ENCODE results near the gene LSP1. TPM values are rescaled to one million over a fixed set of nuclear protein-coding genes. Genes with fewer than 3 reads are reported as not detected.
"Not testable (repeated sequence)": the region's sequence is repeated elsewhere in the genome, so short reads cannot be mapped to it uniquely, and the experiment has no call there.

Gene LSP1, protein sequence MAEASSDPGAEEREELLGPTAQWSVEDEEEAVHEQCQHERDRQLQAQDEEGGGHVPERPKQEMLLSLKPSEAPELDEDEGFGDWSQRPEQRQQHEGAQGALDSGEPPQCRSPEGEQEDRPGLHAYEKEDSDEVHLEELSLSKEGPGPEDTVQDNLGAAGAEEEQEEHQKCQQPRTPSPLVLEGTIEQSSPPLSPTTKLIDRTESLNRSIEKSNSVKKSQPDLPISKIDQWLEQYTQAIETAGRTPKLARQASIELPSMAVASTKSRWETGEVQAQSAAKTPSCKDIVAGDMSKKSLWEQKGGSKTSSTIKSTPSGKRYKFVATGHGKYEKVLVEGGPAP
- 0.08 TPM for polyA plus RNA-seq (2013, experiment 1 of 2)
- polyA plus RNA-seq (2013, experiment 2 of 2) = 0.03 TPM

DNA sequence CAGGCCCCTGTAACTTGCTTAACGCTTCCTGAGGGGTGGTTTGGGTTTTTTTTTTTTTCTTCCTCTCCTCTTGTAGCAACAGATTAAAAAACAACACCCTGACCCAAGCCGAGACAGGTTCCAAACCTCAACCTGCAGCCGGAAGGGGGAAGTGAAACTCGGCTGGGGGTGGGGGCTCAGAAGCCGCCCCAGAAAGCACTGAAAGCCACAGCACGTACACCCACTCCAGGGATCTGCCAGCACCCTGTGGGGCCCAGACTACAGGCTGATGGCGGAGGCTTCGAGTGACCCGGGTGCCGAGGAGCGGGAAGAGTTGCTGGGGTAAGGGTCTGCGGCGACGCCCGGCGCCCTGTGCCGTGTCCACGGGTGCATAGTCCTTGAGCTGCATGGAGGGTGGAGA, at the start of gene LSP1:
TSS of gene LSP1 (plus strand) at position 208 of the 400 bp plus-strand sequence. CDS start at position 269, 61 bp downstream.
- Histone ChIP-seq H2BK5ac (ENCODE audit: low read length) (no peak within 1 kb of the TSS), H2BK120ac (ENCODE audit: low read depth, low read length) (no peak within 1 kb of the TSS), H3K4ac (ENCODE audit: low read depth, low read length) (no peak within 1 kb of the TSS), H2BK15ac (replicated peaks; ENCODE audit: low read depth) (no peak within 1 kb of the TSS), H3K18ac (ENCODE audit: low read length) (no peak within 1 kb of the TSS), H4K5ac (ENCODE audit: low read length) (no peak within 1 kb of the TSS), H3K4me2 (ENCODE audit: low read length) (no peak within 1 kb of the TSS), H4K8ac (ENCODE audit: low read depth, low read length) (no peak within 1 kb of the TSS), H3K36me3 (ENCODE audit: control insufficient read depth, insufficient read depth, low read length) (no peaks in the 10 kb centered on the region), H3K27me3 (ENCODE audit: insufficient read depth, low read length, poor library complexity) (no peaks in the 10 kb centered on the region), H3K4me1 (ENCODE audit: control insufficient read depth, low read depth, low read length) (no peaks in the 10 kb centered on the region), H3K79me2 (ENCODE audit: control insufficient read depth, insufficient read depth, low read length) (no peaks in the 10 kb centered on the region), H3K9ac (ENCODE audit: low read length) (no peak within 1 kb of the TSS), H2AK5ac (ENCODE audit: low read length) (no peak within 1 kb of the TSS), H3K79me1 (ENCODE audit: low read length) (no peaks in the 10 kb centered on the region), H3K56ac (ENCODE audit: low read length) (no peak within 1 kb of the TSS), H3K27ac (ENCODE audit: low read depth, low read length) (no peak within 1 kb of the TSS), H3K4me3 (ENCODE audit: low read length) (no peak within 1 kb of the TSS), H3K23ac (ENCODE audit: low read length) (no peak within 1 kb of the TSS)
- WGBS (ENCODE audit: extremely low coverage, insufficient coverage, low lambda C conversion rate) = no CpG with 5 or more reads among the region's 18 CpGs
- no peak for DNase-seq

DNA sequence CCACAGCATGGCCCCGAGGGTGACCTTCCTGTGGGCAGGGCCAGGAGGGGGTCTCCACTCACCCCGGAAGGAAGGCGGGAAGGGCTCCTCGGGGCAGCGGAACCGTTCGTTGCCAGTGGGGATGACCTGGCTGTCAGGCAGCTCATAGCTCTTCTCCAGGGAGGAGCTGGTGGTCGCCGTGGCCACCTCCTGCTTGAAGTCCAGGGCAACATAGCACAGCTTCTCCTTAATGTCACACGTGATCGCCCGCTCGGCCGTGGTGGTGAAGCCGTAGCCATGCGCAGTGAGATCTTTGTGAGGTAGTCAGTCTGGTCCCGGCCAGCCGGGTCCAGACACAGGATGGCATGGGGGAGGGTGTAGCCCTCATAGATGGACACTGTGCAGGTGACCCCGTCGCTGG, 49.6 kb upstream of the LSP1 start:
- Histone ChIP-seq H2BK15ac (replicated peaks; ENCODE audit: low read depth) (no peak overlapping the region), H2BK5ac (ENCODE audit: low read length) (no peak overlapping the region), H3K36me3 (ENCODE audit: control insufficient read depth, insufficient read depth, low read length) (no peaks in the 10 kb centered on the region), H4K5ac (ENCODE audit: low read length) (no peak overlapping the region), H3K4ac (ENCODE audit: low read depth, low read length) (no peak overlapping the region), H3K27me3 (ENCODE audit: insufficient read depth, low read length, poor library complexity) (no peaks in the 10 kb centered on the region), H3K4me1 (ENCODE audit: control insufficient read depth, low read depth, low read length) (no peaks in the 10 kb centered on the region), H3K79me2 (ENCODE audit: control insufficient read depth, insufficient read depth, low read length) (no peaks in the 10 kb centered on the region), H3K4me3 (ENCODE audit: low read length) (no peak overlapping the region), H3K9ac (ENCODE audit: low read length) (no peak overlapping the region), H4K8ac (ENCODE audit: low read depth, low read length) (no peak overlapping the region), H3K23ac (ENCODE audit: low read length) (no peak overlapping the region), H3K79me1 (ENCODE audit: low read length) (no peaks in the 10 kb centered on the region), H2AK5ac (ENCODE audit: low read length) (no peak overlapping the region), H2BK120ac (ENCODE audit: low read depth, low read length) (no peak overlapping the region), H3K56ac (ENCODE audit: low read length) (no peak overlapping the region), H3K4me2 (ENCODE audit: low read length) (no peak overlapping the region), H3K27ac (ENCODE audit: low read depth, low read length) (no peak overlapping the region), H3K18ac (ENCODE audit: low read length) (no peak overlapping the region)
- no peak for DNase-seq
- no CpG with 5 or more reads among the region's 20 CpGs for WGBS (ENCODE audit: extremely low coverage, insufficient coverage, low lambda C conversion rate)

DNA sequence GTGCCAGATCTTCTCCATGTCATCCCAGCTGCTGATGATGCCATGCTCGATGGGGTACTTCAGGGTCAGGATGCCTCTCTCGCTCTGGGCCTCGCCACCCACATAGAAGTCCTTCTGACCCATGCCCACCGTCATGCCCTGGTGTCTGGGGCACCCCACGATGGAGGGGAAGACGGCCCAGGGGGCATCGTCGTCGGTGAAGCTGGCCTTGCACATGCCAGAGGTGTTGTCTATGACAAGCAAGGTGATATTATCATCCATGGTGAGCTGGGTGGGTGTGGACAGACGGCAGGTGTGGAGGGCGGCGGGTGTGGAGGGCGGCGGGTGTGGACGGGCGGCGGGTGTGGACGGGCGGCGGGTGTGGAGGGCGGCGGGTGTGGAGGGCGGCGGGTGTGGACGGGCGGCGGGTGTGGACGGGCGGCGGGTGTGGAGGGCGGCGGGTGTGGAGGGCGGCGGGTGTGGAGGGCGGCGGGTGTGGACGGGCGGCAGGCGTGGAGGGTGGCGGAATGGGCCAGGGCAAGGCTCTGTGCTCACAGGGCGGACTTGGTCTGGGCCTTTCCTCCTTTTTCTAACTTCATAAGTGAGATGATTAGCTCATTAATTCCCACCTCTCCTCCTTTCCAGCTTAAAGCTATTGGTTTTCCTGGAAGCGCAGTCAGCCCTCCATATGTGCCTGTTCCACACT, 48.9 kb upstream of the LSP1 start:
- not testable (repeated sequence) for H3K4me3 ChIP-seq (ENCODE audit: low read length); H2BK15ac ChIP-seq (replicated peaks; ENCODE audit: low read depth); H3K4me2 ChIP-seq (ENCODE audit: low read length); H3K79me2 ChIP-seq (ENCODE audit: control insufficient read depth, insufficient read depth, low read length); H4K8ac ChIP-seq (ENCODE audit: low read depth, low read length); H3K36me3 ChIP-seq (ENCODE audit: control insufficient read depth, insufficient read depth, low read length); H3K79me1 ChIP-seq (ENCODE audit: low read length); H3K9ac ChIP-seq (ENCODE audit: low read length); DNase-seq; H4K5ac ChIP-seq (ENCODE audit: low read length); H2BK5ac ChIP-seq (ENCODE audit: low read length); H3K23ac ChIP-seq (ENCODE audit: low read length); H3K18ac ChIP-seq (ENCODE audit: low read length); H3K27me3 ChIP-seq (ENCODE audit: insufficient read depth, low read length, poor library complexity); H2BK120ac ChIP-seq (ENCODE audit: low read depth, low read length); H3K56ac ChIP-seq (ENCODE audit: low read length); H3K4ac ChIP-seq (ENCODE audit: low read depth, low read length); H3K4me1 ChIP-seq (ENCODE audit: control insufficient read depth, low read depth, low read length); H3K27ac ChIP-seq (ENCODE audit: low read depth, low read length); H2AK5ac ChIP-seq (ENCODE audit: low read length)
- WGBS (ENCODE audit: extremely low coverage, insufficient coverage, low lambda C conversion rate) = no CpG with 5 or more reads among the region's 42 CpGs

DNA sequence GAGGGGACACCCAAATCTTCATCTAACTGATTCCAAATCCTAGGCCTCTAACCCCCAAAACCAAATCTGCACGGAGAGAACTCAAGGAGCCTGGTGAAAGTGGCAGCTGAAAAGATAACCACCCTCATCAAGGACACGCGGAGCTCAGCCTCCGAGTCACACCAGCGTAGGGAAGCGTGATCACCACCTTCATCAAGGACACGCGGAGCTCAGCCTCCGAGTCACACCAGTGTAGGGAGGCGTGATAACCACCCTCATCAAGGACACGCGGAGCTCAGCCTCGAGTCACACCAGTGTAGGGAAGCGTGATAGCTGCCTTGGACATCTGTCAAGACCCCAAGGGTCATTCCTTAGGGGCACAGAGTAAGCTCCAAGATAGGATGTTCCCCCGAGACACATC, 47.4 kb upstream of the LSP1 start:
- H3K79me2 ChIP-seq (ENCODE audit: control insufficient read depth, insufficient read depth, low read length) = no peaks in the 10 kb centered on the region
- no peak overlapping the region for H3K23ac ChIP-seq (ENCODE audit: low read length)
- no peak overlapping the region for H4K8ac ChIP-seq (ENCODE audit: low read depth, low read length)
- no peak for DNase-seq
- H2BK5ac ChIP-seq (ENCODE audit: low read length) = no peak overlapping the region
- H4K5ac ChIP-seq (ENCODE audit: low read length) = no peak overlapping the region
- H3K27me3 ChIP-seq (ENCODE audit: insufficient read depth, low read length, poor library complexity) = no peaks in the 10 kb centered on the region
- H3K56ac ChIP-seq (ENCODE audit: low read length) = no peak overlapping the region
- H2BK120ac ChIP-seq (ENCODE audit: low read depth, low read length) = no peak overlapping the region
- H3K36me3 ChIP-seq (ENCODE audit: control insufficient read depth, insufficient read depth, low read length) = no peaks in the 10 kb centered on the region
- H2AK5ac ChIP-seq (ENCODE audit: low read length) = no peak overlapping the region
- H3K79me1 ChIP-seq (ENCODE audit: low read length) = no peaks in the 10 kb centered on the region
- WGBS (ENCODE audit: extremely low coverage, insufficient coverage, low lambda C conversion rate) = no CpG with 5 or more reads among the region's 15 CpGs
- no peak overlapping the region for H2BK15ac ChIP-seq (replicated peaks; ENCODE audit: low read depth)
- no peak overlapping the region for H3K4me2 ChIP-seq (ENCODE audit: low read length)
- no peak overlapping the region for H3K4ac ChIP-seq (ENCODE audit: low read depth, low read length)
- no peak overlapping the region for H3K9ac ChIP-seq (ENCODE audit: low read length)
- H3K27ac ChIP-seq (ENCODE audit: low read depth, low read length) = no peak overlapping the region
- no peak overlapping the region for H3K4me3 ChIP-seq (ENCODE audit: low read length)
- H3K4me1 ChIP-seq (ENCODE audit: control insufficient read depth, low read depth, low read length) = no peaks in the 10 kb centered on the region
- no peak overlapping the region for H3K18ac ChIP-seq (ENCODE audit: low read length)

DNA sequence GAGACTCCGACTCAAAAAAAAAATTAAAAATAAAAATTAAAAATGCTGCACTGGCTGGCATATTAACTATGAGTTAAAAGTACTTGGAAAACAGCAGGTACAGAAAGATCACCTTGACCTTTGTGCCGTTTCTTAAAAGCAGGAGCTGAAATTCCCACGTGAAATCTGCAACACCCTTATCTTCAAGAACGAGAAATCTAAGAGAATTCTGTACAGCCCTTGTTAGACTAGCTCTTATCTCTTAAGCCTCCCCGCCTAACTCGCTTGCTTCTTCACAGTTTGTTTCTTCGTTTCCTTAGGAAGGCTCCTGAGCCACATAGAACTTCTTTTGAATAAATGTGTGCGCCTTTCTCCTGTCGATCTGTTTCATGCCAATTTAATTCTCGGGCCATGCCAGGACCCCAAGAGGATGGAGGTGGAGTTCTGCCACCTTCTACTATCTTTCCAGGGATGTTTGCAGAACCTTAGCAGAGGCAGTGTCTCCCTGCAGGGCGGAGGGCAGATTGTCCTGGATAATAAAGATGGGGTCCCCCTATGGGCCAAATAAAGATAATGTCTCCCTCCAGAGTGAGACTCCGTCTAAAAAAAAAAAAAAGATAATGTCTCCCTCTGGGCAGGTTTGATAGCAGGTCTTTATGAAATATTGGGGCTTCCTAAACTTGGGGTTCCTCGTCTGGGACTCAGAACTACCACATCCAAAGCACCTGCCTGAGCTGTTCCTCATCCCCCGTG, 45.5 kb upstream of the LSP1 start:
- no peak overlapping the region for H2BK120ac ChIP-seq (ENCODE audit: low read depth, low read length)
- H3K56ac ChIP-seq (ENCODE audit: low read length) = no peak overlapping the region
- no peak overlapping the region for H3K27ac ChIP-seq (ENCODE audit: low read depth, low read length)
- H3K79me2 ChIP-seq (ENCODE audit: control insufficient read depth, insufficient read depth, low read length) = no peaks in the 10 kb centered on the region
- no peak for DNase-seq
- H3K79me1 ChIP-seq (ENCODE audit: low read length) = no peaks in the 10 kb centered on the region
- H2AK5ac ChIP-seq (ENCODE audit: low read length) = no peak overlapping the region
- no peak overlapping the region for H3K4ac ChIP-seq (ENCODE audit: low read depth, low read length)
- H2BK15ac ChIP-seq (replicated peaks; ENCODE audit: low read depth) = no peak overlapping the region
- no peak overlapping the region for H4K8ac ChIP-seq (ENCODE audit: low read depth, low read length)
- H3K23ac ChIP-seq (ENCODE audit: low read length) = no peak overlapping the region
- no peaks in the 10 kb centered on the region for H3K27me3 ChIP-seq (ENCODE audit: insufficient read depth, low read length, poor library complexity)
- no CpG with 5 or more reads among the region's 14 CpGs for whole genome bisulfite sequencing (ENCODE audit: extremely low coverage, insufficient coverage, low lambda C conversion rate)
- no peak overlapping the region for H3K4me2 ChIP-seq (ENCODE audit: low read length)
- H3K36me3 ChIP-seq (ENCODE audit: control insufficient read depth, insufficient read depth, low read length) = no peaks in the 10 kb centered on the region
- no peaks in the 10 kb centered on the region for H3K4me1 ChIP-seq (ENCODE audit: control insufficient read depth, low read depth, low read length)
- no peak overlapping the region for H4K5ac ChIP-seq (ENCODE audit: low read length)
- H3K4me3 ChIP-seq (ENCODE audit: low read length) = no peak overlapping the region
- no peak overlapping the region for H3K18ac ChIP-seq (ENCODE audit: low read length)
- no peak overlapping the region for H3K9ac ChIP-seq (ENCODE audit: low read length)
- H2BK5ac ChIP-seq (ENCODE audit: low read length) = no peak overlapping the region

All from mesendoderm (in vitro differentiated cells).